OCI-LY1 (cell line): ENCODE measurements around the gene ARR3.

ENCODE experiments used
- EZH2 ChIP-seq: fragments of 200-600 bp; sonication (generic), shearing (Covaris generic); IDR thresholded peaks from 2 replicates; pipeline ENCODE4 v1.8.0; 2017; ENCODE audit warnings: borderline replicate concordance, mixed run types, mild to moderate bottlenecking, antibody characterized with exemption, low read length, moderate library complexity, mixed read lengths
- TF ChIP-seq, protein P1 (sequence below): fragments of 200-600 bp; sonication (generic), shearing (Covaris generic); IDR thresholded peaks from 2 replicates; pipeline ENCODE4 v1.5.1; 2017; ENCODE audit warnings: mild to moderate bottlenecking, antibody characterized with exemption, low read length, moderate library complexity, mixed read lengths

DNA sequence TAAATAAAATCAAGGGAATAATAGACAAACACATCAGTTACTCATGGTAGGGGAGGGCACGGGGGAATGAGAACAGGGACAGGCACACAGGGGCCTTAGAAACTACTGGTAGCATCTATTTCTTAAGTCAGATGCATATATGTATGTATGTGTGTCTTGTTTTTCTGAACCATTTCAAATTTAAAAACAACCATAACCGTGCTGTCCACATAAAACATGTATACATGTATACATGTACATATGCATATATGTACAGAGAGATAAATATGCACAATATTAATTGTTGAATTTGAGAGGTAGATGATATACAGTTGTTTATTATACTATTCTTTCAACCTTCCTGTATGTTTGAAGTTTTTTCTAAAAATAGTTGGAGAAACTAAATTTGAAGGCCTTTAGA is 41.4 kb upstream of the ARR3 start:
- no peak for TF ChIP-seq EZH2
- TF ChIP-seq, protein P1, sequence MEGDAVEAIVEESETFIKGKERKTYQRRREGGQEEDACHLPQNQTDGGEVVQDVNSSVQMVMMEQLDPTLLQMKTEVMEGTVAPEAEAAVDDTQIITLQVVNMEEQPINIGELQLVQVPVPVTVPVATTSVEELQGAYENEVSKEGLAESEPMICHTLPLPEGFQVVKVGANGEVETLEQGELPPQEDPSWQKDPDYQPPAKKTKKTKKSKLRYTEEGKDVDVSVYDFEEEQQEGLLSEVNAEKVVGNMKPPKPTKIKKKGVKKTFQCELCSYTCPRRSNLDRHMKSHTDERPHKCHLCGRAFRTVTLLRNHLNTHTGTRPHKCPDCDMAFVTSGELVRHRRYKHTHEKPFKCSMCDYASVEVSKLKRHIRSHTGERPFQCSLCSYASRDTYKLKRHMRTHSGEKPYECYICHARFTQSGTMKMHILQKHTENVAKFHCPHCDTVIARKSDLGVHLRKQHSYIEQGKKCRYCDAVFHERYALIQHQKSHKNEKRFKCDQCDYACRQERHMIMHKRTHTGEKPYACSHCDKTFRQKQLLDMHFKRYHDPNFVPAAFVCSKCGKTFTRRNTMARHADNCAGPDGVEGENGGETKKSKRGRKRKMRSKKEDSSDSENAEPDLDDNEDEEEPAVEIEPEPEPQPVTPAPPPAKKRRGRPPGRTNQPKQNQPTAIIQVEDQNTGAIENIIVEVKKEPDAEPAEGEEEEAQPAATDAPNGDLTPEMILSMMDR = no peak
